ENCODE results near the gene ZFP36L1. TPM values are rescaled to one million over a fixed set of nuclear protein-coding genes. Genes with fewer than 3 reads are reported as not detected.
A peak's percentile ranks its signal among the peaks of the same experiment; 100 is the strongest.

Gene ZFP36L1
- total and polyA plus RNA-seq, 10 donors = 65.7 to 443 (median 305) TPM

DNA sequence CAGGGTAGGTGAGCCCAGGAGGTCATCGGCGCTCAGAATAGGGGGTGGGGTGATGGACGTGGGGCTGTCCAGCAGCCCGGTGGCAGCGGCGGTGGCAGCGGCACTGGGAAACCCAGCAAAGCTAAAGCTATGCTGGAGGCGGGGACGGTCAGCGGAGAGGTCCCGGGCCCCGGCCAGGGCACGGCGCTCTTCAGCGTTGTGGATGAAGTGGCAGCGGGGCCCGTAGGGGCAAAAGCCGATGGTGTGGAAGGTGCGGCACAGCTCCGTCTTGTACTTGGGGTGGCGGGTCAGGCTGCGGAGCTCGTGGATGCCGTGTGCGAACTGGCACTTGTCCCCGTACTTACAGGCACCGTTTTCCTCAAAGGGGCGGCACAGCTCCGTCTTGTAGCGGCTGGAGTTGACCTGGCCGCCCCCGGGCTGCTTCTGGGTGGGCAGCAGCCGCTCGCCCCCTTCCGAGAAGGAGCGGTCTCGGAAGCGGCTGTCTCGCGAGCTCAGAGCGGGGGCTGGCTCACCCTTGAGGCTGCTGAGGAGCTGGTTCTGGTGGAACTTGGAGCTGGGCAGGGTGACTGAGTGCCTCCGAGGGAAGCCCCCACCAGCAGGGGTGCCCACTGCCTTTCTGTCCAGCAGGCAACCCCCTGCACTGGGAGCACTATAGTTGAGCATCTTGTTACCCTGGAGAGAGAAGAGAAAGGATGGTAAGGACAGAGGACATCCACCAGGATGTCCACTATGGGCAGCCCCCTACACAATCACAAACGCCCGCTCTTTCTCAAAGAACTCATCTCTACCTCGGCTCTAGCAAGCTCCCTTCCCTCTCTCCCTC lies 2.8 kb downstream of the ZFP36L1 start:
- 32 to 65% (median 52%) methylated on average over 34 to 45 of the region's 45 CpGs for WGBS, 5 donors
- DNase-seq = peak; percentile 87

DNA sequence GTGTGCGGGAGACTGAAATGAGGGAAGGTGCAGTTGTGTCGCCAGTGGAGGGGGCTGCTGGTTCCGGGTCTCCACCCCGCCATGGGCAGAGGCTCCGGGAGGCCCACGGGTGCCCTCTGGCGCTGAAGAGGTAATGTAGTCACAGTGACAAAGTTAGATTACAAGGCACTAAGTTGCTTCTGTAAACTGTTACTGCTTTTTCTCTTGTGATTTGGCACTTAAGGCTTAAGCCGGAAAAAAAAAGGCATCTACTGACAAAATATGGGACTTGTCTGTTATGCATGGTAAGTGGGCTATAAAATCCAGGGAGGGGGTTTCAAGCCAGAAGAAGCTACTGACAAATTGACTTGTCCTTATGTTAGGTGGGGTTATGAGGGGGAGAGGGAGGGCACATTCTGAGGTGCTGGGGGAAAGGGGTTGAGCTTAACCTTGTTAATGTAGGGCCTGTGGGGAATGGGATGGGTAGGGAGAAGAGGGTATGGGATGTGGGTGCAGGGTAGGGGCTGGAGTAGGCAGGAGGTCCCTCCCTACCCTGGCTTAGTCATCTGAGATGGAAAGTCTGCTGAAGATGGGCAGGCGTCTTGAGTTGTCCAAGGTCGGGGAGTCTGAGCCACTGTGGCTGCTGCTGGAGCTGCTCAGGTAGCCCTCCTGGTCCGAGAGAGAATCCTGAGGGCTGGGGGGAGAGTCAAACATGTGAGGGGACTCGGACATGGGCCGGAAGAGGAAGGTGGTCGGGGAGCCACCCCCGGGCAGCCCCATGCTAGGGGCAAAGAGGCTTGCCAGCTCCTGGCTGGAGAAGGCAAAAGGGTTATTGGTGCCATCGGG lies 3.7 kb downstream of the ZFP36L1 start:
- intact Hi-C loops (cut with DNase I; ENCODE audit: low total_unique reads) = no loop called here
- DNase-seq = peak; percentile 96
- H3K27me3 ChIP-seq (replicated peaks in 1 of 7) = no peaks in the 10 kb centered on the region
- 7 to 27% (median 10%) methylated on average over 16 of the region's 16 CpGs for WGBS, 5 donors
- peak overlapping the region; percentile 80 to 99 (median 94) for H3K4me3 ChIP-seq
- H3K4me1 ChIP-seq = peaks cover 24 to 73% (median 53%) of the 10 kb centered on the region in 6 donors
- peak overlapping the region; percentile 92 to 100 (median 100) for H3K27ac ChIP-seq
- no peaks in the 10 kb centered on the region for H3K9me3 ChIP-seq
- peak in 1 of 3 donors; percentile 31 for TF ChIP-seq POLR2A (IDR thresholded peaks at IDR 0.05)
- peak; percentile 80 to 89 (median 84) for TF ChIP-seq POLR2AphosphoS5 (IDR thresholded peaks at IDR 0.05)
- TF ChIP-seq, protein P1, sequence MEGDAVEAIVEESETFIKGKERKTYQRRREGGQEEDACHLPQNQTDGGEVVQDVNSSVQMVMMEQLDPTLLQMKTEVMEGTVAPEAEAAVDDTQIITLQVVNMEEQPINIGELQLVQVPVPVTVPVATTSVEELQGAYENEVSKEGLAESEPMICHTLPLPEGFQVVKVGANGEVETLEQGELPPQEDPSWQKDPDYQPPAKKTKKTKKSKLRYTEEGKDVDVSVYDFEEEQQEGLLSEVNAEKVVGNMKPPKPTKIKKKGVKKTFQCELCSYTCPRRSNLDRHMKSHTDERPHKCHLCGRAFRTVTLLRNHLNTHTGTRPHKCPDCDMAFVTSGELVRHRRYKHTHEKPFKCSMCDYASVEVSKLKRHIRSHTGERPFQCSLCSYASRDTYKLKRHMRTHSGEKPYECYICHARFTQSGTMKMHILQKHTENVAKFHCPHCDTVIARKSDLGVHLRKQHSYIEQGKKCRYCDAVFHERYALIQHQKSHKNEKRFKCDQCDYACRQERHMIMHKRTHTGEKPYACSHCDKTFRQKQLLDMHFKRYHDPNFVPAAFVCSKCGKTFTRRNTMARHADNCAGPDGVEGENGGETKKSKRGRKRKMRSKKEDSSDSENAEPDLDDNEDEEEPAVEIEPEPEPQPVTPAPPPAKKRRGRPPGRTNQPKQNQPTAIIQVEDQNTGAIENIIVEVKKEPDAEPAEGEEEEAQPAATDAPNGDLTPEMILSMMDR (IDR thresholded peaks at IDR 0.05 in 8 of 11, conservative IDR thresholded peaks at IDR 0.05 in 3 of 11) = peak; percentile 53 to 82 (median 78)
- peaks cover 5 to 56% (median 40%) of the 10 kb centered on the region in 6 donors for H3K36me3 ChIP-seq

More for the DNA sequence above, 2.8 kb downstream of the ZFP36L1 start:
- Histone ChIP-seq H3K4me1 (peaks cover 24 to 73% (median 49%) of the 10 kb centered on the region in 6 donors), H3K27ac (peak overlapping the region; percentile 92 to 100 (median 100)), H3K4me3 (peak overlapping the region; percentile 80 to 99 (median 94)), H3K36me3 (peaks cover 5 to 56% (median 40%) of the 10 kb centered on the region in 6 donors), H3K27me3 (replicated peaks in 1 of 7) (no peaks in the 10 kb centered on the region), H3K9me3 (no peaks in the 10 kb centered on the region)
- TF ChIP-seq POLR2A (IDR thresholded peaks at IDR 0.05) (no peak), POLR2AphosphoS5 (IDR thresholded peaks at IDR 0.05) (peak; percentile 4 to 88 (median 77))
- TF ChIP-seq, protein P1 (IDR thresholded peaks at IDR 0.05 in 8 of 11, conservative IDR thresholded peaks at IDR 0.05 in 3 of 11) = peak in 1 of 11 experiments; percentile 11
- intact Hi-C loops (cut with DNase I; ENCODE audit: low total_unique reads) = loop anchor here (2.0 kb wide), 1 partner anchor 107 kb away; no protein-coding TSS in a partner anchor

DNA sequence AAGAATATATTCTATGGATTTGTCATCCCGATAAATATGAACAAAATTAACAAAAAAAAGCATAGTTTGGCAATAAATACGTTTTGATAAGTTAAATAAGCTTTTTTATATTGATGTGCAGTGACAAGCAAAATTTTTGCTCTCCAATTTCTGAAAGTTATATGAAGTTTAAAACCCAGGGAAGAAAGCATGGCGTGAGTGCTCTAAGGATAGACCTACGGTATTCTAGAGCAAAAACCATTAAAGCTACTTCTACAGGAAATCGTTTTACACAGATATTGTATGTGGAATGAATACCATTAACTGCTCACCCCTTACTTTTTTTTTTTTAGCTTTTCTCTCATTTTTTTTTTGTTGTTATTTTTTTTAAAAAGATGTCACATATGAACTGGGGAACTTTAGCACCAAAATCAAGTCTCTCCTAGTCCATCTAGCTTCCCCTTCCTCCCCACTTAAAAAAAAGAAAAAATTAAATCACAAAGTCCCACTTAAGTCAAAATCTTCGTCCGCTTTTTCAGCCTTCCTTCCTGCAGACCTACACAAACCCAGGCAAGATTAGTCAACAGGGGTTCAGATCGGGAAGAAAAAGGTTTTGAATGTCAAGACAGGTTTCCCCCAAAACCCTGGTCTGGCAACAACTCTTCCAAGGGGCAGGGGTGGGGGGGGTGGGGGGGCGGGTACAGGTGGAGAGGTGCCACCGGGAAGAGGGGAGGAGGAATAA lies 4.4 kb downstream of the ZFP36L1 start:
- TF ChIP-seq POLR2AphosphoS5 (IDR thresholded peaks at IDR 0.05) = no peak
- no peak for TF ChIP-seq POLR2A (IDR thresholded peaks at IDR 0.05)
- peak overlapping the region; percentile 92 to 100 (median 100) for H3K27ac ChIP-seq
- H3K27me3 ChIP-seq (replicated peaks in 1 of 7) = no peaks in the 10 kb centered on the region
- no peaks in the 10 kb centered on the region for H3K9me3 ChIP-seq
- intact Hi-C loops (cut with DNase I; ENCODE audit: low total_unique reads) = no loop called here
- WGBS, 5 donors = 16 to 25% (median 23%) methylated on average over 10 of the region's 10 CpGs
- DNase-seq = no peak
- peaks cover 24 to 73% (median 55%) of the 10 kb centered on the region in 6 donors for H3K4me1 ChIP-seq
- peaks cover 5 to 56% (median 40%) of the 10 kb centered on the region in 6 donors for H3K36me3 ChIP-seq
- H3K4me3 ChIP-seq = peak overlapping the region; percentile 80 to 99 (median 94)

All from spleen (tissue), 11 donors.